Cardiac muscle cell (in vitro differentiated cells and primary cell): ENCODE measurements around the gene PTBP3. TPM values are rescaled to one million over a fixed set of nuclear protein-coding genes. Genes with fewer than 3 reads are reported as not detected.

ENCODE experiments used
- DNase-seq, 2 donors: peaks; one replicate each; pipeline versions ENCODE4 v3.0.0 to v3.0.0-alpha.2; 2010 to 2017; ENCODE audit warnings: low read depth in 1 of 2, low spot score in 1 of 2
- H3K27ac ChIP-seq: fragments of 200-600 bp; sonication (generic); 2 replicates; pipeline ENCODE4 v1.5.1; 2016
- H3K27me3 ChIP-seq: fragments of 200-600 bp; sonication (generic); 2 replicates; pipeline ENCODE4 v1.6.0; 2016; ENCODE audit warnings: control low read depth
- H3K36me3 ChIP-seq: fragments of 200-600 bp; sonication (generic); 2 replicates; pipeline ENCODE4 v1.5.1; 2016; ENCODE audit warnings: control low read depth
- H3K4me1 ChIP-seq: fragments of 200-600 bp; sonication (generic); 2 replicates; pipeline ENCODE4 v1.8.1; 2017; ENCODE audit warnings: low read depth, mild to moderate bottlenecking, mixed run types
- H3K4me3 ChIP-seq: fragments of 200-600 bp; sonication (generic); 2 replicates; pipeline ENCODE4 v1.5.1; 2016; ENCODE audit warnings: mild to moderate bottlenecking
- H3K9me3 ChIP-seq: fragments of 200-600 bp; sonication (generic); 2 replicates; pipeline ENCODE4 v1.5.1; 2017; ENCODE audit warnings: low read depth, mild to moderate bottlenecking, control low read depth
- polyA plus RNA-seq: library from polyadenylated mRNA; unstranded; fragments of >200 nt; fragmentation: Nextera tagmentation; extraction: Ambion mirVana; gene quantifications from 2 replicates; pipeline ENCODE4 v1.2.1, GENCODE V29; 2016
- total RNA-seq: library from RNA; depleted of rRNA; stranded (reverse); fragments of >200 nt; gene quantifications from 2 replicates; pipeline ENCODE4 v1.2.3, GENCODE V29; 2016
- TF ChIP-seq, protein P1 (sequence below): IDR thresholded peaks from 2 replicates; pipeline ENCODE4 v1.5.1; 2012; ENCODE audit warnings: low read depth, mild to moderate bottlenecking, low read length

Gene PTBP3
- total and polyA plus RNA-seq, 2 experiments from 2014 or later, result 6.2 to 15.5 TPM

DNA sequence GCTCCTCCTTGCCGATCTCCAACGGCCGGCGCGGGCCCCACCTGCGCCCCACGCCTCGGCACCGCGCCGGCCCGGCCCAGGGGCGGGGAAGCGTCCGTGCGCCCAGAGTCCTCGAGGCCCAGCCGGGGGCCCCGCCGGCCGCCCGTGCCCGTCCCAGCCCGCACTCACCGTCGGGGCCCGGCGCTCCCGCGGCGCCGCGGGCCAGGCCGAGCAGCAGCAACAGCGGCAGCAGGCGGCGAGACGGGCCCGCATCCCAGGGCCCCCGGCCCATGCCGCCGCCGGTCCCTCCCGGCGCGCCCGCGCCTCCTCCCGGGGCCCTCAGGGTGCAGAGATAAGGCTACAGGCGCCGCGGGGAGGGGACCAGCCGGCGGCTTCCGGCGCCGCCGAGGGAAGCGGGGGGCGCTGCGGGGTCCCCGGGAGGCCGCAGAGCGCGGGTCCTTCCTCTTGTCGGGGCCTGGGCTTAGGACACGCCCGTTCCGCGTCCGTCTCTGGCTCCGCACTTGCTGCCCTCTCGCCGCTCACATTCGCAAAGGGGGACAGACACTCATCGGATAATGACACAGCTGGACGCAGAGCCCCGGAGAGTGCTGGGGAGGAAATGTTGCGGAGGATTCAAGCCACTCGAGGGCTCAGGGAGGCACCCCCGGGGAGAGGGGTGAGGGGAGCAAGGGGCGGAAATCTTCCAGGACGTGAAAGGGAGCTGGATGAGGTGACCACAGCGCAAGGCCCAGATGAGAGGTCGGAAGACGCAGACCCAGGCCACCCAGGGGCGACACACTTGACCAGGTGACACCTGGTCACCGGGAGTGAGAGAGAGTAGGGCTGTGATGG lies 158.2 kb downstream of the PTBP3 start, which contains the start of gene SUSD1:
Gene SUSD1 (minus strand): TSS at position 333 of the 831 bp plus-strand sequence. CDS start 62 bp downstream, at position 271.
- TF ChIP-seq, protein P1, sequence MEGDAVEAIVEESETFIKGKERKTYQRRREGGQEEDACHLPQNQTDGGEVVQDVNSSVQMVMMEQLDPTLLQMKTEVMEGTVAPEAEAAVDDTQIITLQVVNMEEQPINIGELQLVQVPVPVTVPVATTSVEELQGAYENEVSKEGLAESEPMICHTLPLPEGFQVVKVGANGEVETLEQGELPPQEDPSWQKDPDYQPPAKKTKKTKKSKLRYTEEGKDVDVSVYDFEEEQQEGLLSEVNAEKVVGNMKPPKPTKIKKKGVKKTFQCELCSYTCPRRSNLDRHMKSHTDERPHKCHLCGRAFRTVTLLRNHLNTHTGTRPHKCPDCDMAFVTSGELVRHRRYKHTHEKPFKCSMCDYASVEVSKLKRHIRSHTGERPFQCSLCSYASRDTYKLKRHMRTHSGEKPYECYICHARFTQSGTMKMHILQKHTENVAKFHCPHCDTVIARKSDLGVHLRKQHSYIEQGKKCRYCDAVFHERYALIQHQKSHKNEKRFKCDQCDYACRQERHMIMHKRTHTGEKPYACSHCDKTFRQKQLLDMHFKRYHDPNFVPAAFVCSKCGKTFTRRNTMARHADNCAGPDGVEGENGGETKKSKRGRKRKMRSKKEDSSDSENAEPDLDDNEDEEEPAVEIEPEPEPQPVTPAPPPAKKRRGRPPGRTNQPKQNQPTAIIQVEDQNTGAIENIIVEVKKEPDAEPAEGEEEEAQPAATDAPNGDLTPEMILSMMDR, result no peak
- H3K27ac ChIP-seq, result no peak within 1 kb of the TSS
- no peaks in the 10 kb centered on the region for H3K36me3 ChIP-seq
- H3K4me3 ChIP-seq, result peak within 1 kb of the TSS; percentile 64
- peaks cover 5% of the 10 kb centered on the region for H3K27me3 ChIP-seq
- H3K4me1 ChIP-seq, result no peaks in the 10 kb centered on the region
- H3K9me3 ChIP-seq, result no peaks in the 10 kb centered on the region
- DNase-seq, result peak; percentile 32 to 67

DNA sequence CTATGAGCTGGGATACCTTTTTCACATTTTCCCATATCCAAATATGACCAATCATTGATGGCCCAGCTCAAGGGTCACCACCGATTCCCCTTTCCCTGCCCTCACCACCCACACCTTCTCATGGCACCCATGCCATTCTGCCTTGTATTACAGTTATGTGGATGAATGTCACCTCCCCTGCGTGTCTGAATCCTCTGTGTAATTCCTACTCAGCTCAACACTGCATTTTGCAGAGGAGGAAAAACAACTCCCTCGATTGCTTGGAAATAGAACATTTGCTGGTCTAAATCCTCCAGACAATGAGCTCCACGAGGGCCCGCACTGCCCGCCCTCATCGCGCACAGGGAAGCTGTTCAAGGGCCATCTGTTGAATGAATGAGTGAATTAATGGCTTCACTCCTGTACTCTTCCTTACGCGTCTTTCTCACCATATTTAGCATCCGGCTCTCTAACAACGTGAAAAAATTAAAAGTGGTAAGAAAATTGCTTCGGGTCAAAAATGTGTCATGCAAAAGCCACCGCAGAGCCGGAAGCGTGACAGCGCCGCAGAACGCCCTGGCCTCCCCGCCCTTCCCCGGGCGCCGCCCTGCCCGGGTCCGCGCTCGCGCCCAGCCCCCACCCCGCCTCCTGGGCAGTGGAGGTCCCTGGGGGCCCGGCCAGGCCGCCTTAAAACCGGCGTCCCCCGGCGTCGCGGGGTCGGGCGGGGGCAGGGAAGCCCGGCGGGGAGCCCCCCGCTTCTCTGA lies 159.0 kb downstream of the PTBP3 start:
- Histone ChIP-seq H3K4me3 (peak overlapping the region; percentile 64), H3K4me1 (no peaks in the 10 kb centered on the region), H3K27ac (no peak overlapping the region), H3K9me3 (no peaks in the 10 kb centered on the region), H3K36me3 (no peaks in the 10 kb centered on the region), H3K27me3 (peaks cover 5% of the 10 kb centered on the region)
- TF ChIP-seq, protein P1, result no peak
- peak; percentile 35 to 55 for DNase-seq

DNA sequence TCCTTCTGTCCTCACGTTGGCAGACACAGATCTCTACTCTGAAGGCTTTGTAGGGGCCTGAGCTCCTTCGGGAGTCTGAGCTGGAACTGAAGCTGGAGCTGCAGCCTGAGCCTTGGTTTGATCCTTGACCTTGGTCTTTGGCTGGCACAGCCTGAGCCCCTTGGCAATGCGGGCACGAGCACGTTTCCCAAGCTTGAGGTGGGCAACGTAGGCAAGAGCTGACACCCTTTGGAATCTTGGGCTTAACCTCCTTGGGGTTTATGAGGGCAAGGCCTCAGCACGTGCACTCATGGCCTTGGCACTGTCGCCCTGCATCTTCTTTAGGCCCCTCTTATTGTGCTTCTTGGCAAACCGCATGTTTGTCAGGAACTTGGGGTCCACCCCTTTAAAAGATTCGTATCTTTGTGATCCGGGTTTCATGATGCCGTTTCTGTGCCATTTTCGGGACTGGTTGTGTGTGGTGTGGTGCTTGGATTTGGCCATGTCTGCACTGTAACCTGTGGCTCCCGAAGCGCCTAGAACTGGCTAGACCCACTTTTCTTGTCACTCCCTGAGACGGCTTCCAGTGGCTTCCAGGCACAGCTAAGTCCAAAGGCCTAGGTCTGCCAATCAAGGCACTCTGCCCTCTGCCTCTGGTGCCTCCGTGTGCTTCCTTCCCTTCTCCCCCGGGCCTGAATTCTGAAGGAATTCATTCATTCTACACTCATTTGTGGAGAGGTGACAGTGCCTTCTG lies 159.8 kb downstream of the PTBP3 start:
- H3K36me3 ChIP-seq, result no peaks in the 10 kb centered on the region
- H3K4me3 ChIP-seq, result no peak overlapping the region
- no peaks in the 10 kb centered on the region for H3K4me1 ChIP-seq
- H3K27me3 ChIP-seq, result peaks cover 5% of the 10 kb centered on the region
- no peaks in the 10 kb centered on the region for H3K9me3 ChIP-seq
- no peak for DNase-seq
- H3K27ac ChIP-seq, result no peak overlapping the region
- TF ChIP-seq, protein P1, result no peak

DNA sequence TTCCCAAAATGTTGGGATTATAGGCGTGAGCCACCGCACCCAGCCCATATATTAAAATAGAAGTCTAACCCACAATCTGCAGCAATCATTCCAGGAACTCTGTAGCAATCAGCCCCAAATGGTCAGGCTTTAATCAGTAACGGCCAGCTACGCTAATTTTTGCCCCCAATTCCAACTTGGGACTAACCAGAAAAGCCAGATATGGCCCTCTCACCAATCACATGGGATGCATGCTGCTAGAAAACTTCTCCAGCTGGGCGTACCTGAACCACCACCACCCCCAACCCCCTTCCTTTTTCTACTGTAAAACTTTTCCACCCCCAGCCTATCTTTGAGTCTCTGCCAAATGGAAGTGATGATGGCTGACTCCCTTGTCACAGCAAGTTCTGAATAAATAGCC lies 162.5 kb downstream of the PTBP3 start:
- peaks cover under 1% of the 10 kb centered on the region for H3K27me3 ChIP-seq
- H3K9me3 ChIP-seq, result no peaks in the 10 kb centered on the region
- H3K27ac ChIP-seq, result no peak overlapping the region
- no peaks in the 10 kb centered on the region for H3K4me1 ChIP-seq
- no peak for DNase-seq
- H3K4me3 ChIP-seq, result no peak overlapping the region
- H3K36me3 ChIP-seq, result no peaks in the 10 kb centered on the region
- TF ChIP-seq, protein P1, result no peak

DNA sequence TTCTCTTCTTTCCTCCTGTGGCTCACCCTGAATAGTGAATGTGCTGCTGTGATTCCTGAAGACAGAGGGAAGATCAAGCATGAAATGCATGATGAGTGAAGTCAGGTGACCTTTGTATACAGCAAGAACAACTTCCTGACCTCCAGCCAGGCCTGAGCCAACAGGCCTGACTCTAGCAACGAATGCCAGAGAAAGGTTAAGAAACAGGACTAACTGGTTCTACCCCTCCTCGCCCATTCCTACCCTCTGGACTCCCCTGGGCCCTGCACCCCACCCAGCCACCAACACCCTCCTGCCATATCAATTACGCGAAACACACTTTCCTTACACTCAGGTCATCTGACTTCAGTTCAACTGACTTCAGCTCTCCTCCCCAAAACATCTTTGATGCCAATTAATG lies 163.2 kb downstream of the PTBP3 start:
- Histone ChIP-seq H3K4me1 (no peaks in the 10 kb centered on the region), H3K9me3 (no peaks in the 10 kb centered on the region), H3K4me3 (no peak overlapping the region), H3K36me3 (no peaks in the 10 kb centered on the region), H3K27ac (no peak overlapping the region), H3K27me3 (no peaks in the 10 kb centered on the region)
- TF ChIP-seq, protein P1, result no peak
- DNase-seq, result no peak
